GM23248 (cell line): ENCODE data around the gene NINL. TPM values are rescaled to one million over a fixed set of nuclear protein-coding genes. Genes with fewer than 3 reads are reported as not detected.
"Not testable (repeated sequence)": the region's sequence is repeated elsewhere in the genome, so short reads cannot be mapped to it uniquely, and the experiment has no call there.

Source experiments
- DNase-seq: peaks from one replicate; pipeline ENCODE4 v3.0.0-alpha.2; 2015
- H2AFZ ChIP-seq: fragments of 200-600 bp; sonication (generic); 2 replicates; pipeline ENCODE4 v1.6.1; 2016; ENCODE audit warnings: antibody characterized with exemption
- H3F3A ChIP-seq: fragments of 200-600 bp; sonication (generic); 2 replicates; pipeline ENCODE4 v1.6.1; 2016; ENCODE audit warnings: mild to moderate bottlenecking, antibody characterized with exemption, mixed run types; ENCODE audit not compliant: insufficient read depth
- H3K27ac ChIP-seq: fragments of 200-600 bp; sonication (generic); 2 replicates; pipeline ENCODE4 v1.5.1; 2016; ENCODE audit warnings: mild to moderate bottlenecking
- H3K27me3 ChIP-seq: fragments of 200-600 bp; sonication (generic); replicated peaks from 2 replicates; pipeline ENCODE4 v1.6.1; 2016; ENCODE audit warnings: mild to moderate bottlenecking; ENCODE audit not compliant: insufficient read depth
- H3K36me3 ChIP-seq: fragments of 200-600 bp; sonication (generic); 2 replicates; pipeline ENCODE4 v1.6.1; 2016; ENCODE audit warnings: low read depth, mild to moderate bottlenecking
- H3K4me1 ChIP-seq: fragments of 200-600 bp; sonication (generic); 2 replicates; pipeline ENCODE4 v1.6.1; 2016; ENCODE audit warnings: mild to moderate bottlenecking; ENCODE audit not compliant: insufficient read depth
- H3K4me2 ChIP-seq: fragments of 200-600 bp; sonication (generic); one replicate; pipeline ENCODE4 v1.6.1; 2016; ENCODE audit warnings: mild to moderate bottlenecking; ENCODE audit not compliant: unreplicated experiment
- H3K4me3 ChIP-seq: fragments of 200-600 bp; sonication (generic); 2 replicates; pipeline ENCODE4 v1.5.1; 2016; ENCODE audit warnings: mild to moderate bottlenecking
- H3K79me2 ChIP-seq: fragments of 200-600 bp; sonication (generic); 2 replicates; pipeline ENCODE4 v1.6.1; 2016; ENCODE audit warnings: mild to moderate bottlenecking; ENCODE audit not compliant: insufficient read depth
- H3K9ac ChIP-seq: fragments of 200-600 bp; sonication (generic); 2 replicates; pipeline ENCODE4 v1.6.1; 2016; ENCODE audit warnings: mild to moderate bottlenecking
- H3K9me2 ChIP-seq: fragments of 200-600 bp; sonication (generic); 2 replicates; pipeline ENCODE4 v1.6.1; 2016; ENCODE audit warnings: mixed run types, mild to moderate bottlenecking, moderate library complexity; ENCODE audit not compliant: insufficient read depth
- H3K9me3 ChIP-seq: fragments of 200-600 bp; sonication (generic); one replicate; pipeline ENCODE4 v1.6.1; 2017; ENCODE audit warnings: low read depth
- H4K20me1 ChIP-seq: fragments of 200-600 bp; sonication (generic); 2 replicates; pipeline ENCODE4 v1.6.0; 2016; ENCODE audit not compliant: insufficient read depth
- EZH2 ChIP-seq: fragments of 200-600 bp; sonication (generic); IDR thresholded peaks from 2 replicates; pipeline ENCODE4 v1.6.1; 2018; ENCODE audit warnings: antibody characterized with exemption, mild to moderate bottlenecking; ENCODE audit not compliant: insufficient read depth, poor library complexity, severe bottlenecking
- EZH2phosphoT487 ChIP-seq: fragments of 200-600 bp; sonication (generic); IDR thresholded peaks from 2 replicates; pipeline ENCODE4 v1.6.1; 2018; ENCODE audit warnings: antibody characterized with exemption, moderate library complexity, mild to moderate bottlenecking, low read depth; ENCODE audit not compliant: insufficient read depth
- WGBS, 2 experiments: methylation state at CpG; one replicate each; pipeline ENCODE4 v1.1.6; 2015 to 2017; ENCODE audit warnings: low lambda C conversion rate in 2 of 2, low coverage in 1 of 2; ENCODE audit errors: missing lambda C conversion rate in 2 of 2; 5-methylcytosine and 5-hydroxymethylcytosine counted together
- in situ Hi-C: fragments of 300-500 bp; cut with MboI; formaldehyde crosslinking; loops from 2 replicates; pipeline ENCODE4 v1.15.0; 2020
- polyA plus RNA-seq: library from polyadenylated mRNA; unstranded; fragments of >200 nt; fragmentation: Nextera tagmentation; extraction: Ambion mirVana; gene quantifications from 2 replicates; pipeline ENCODE4 v1.2.1, GENCODE V29; 2016
- total RNA-seq: library from RNA; depleted of rRNA; stranded (reverse); fragments of >200 nt; shearing (Covaris generic); gene quantifications from 2 replicates; pipeline ENCODE4 v1.2.3, GENCODE V29; 2014

Gene NINL
- total and polyA plus RNA-seq, 2 experiments from 2014 or later, result 1.9 to 3.4 TPM

GRCh38 chr20:25507385-25508082 is 77.8 kb downstream of the NINL start:
- Histone ChIP-seq H3K27me3 (no peaks in the 10 kb centered on the region), H3K4me3 (no peak overlapping the region), H3K4me2 (peak overlapping the region; percentile 15), H3K4me1 (peaks cover 7% of the 10 kb centered on the region; the same call in 1 of the 2 replicates), H3F3A (no peaks in the 10 kb centered on the region), H3K79me2 (no peaks in the 10 kb centered on the region), H4K20me1 (no peaks in the 10 kb centered on the region), H2AFZ (no peak overlapping the region), H3K9ac (no peak overlapping the region), H3K27ac (peak overlapping the region; percentile 8; the same call in 1 of the 2 replicates), H3K9me3 (no peaks in the 10 kb centered on the region), H3K36me3 (no peaks in the 10 kb centered on the region; the same call in 1 of the 2 replicates), H3K9me2 (no peaks in the 10 kb centered on the region)
- DNase-seq, result no peak
- in situ Hi-C loops, result loop anchor here (25.0 kb wide), 2 partner anchors 355 to 520 kb away; partner anchors contain the start of gene APMAP
- TF ChIP-seq EZH2 (no peak), EZH2phosphoT487 (no peak)
- WGBS, 2 experiments, result 85 to 88% methylated on average over 8 of the region's 8 CpGs

GRCh38 chr20:25504366-25505135 is 80.8 kb downstream of the NINL start:
- H2AFZ ChIP-seq, result no peak overlapping the region
- no peak overlapping the region for H3K4me2 ChIP-seq
- no peaks in the 10 kb centered on the region for H4K20me1 ChIP-seq
- no peaks in the 10 kb centered on the region for H3K79me2 ChIP-seq
- no peak overlapping the region for H3K4me3 ChIP-seq
- H3K27ac ChIP-seq, result no peak overlapping the region
- peaks cover 7% of the 10 kb centered on the region; the same call in 1 of the 2 replicates for H3K4me1 ChIP-seq
- no peaks in the 10 kb centered on the region for H3K9me3 ChIP-seq
- no peaks in the 10 kb centered on the region for H3K9me2 ChIP-seq
- H3K27me3 ChIP-seq, result no peaks in the 10 kb centered on the region
- 98% methylated on average over 14 to 15 of the region's 15 CpGs for WGBS, 2 experiments
- no peak for TF ChIP-seq EZH2phosphoT487
- TF ChIP-seq EZH2, result no peak
- no peak overlapping the region for H3K9ac ChIP-seq
- H3K36me3 ChIP-seq, result no peaks in the 10 kb centered on the region; the same call in 1 of the 2 replicates
- in situ Hi-C loops, result loop anchor here (25.0 kb wide), 2 partner anchors 358 to 517 kb away; partner anchors contain the start of gene APMAP
- no peak for DNase-seq
- no peaks in the 10 kb centered on the region for H3F3A ChIP-seq

- WGBS, 2 experiments, result 87 to 91% methylated on average over 12 of the region's 12 CpGs
Observed at GRCh38 chr20:25503936-25504335, 81.4 kb downstream of the NINL start.

GRCh38 chr20:25503051-25503639 is 82.2 kb downstream of the NINL start:
- not testable (repeated sequence) for H3F3A ChIP-seq, H3K9me3 ChIP-seq, H3K27ac ChIP-seq, H3K4me2 ChIP-seq, H3K9ac ChIP-seq, DNase-seq, H3K36me3 ChIP-seq, H3K79me2 ChIP-seq, H3K27me3 ChIP-seq, H2AFZ ChIP-seq, H3K4me1 ChIP-seq, H4K20me1 ChIP-seq, H3K4me3 ChIP-seq, H3K9me2 ChIP-seq
- in situ Hi-C loops, result loop anchor here (25.0 kb wide), 2 partner anchors 359 to 516 kb away; partner anchors contain the start of gene APMAP
- 79 to 100% methylated on average over 4 to 6 of the region's 6 CpGs for WGBS, 2 experiments

More at GRCh38 chr20:25503936-25504335, 81.4 kb downstream of the NINL start:
- Histone ChIP-seq H3K27ac (no peak overlapping the region), H3K4me1 (peaks cover 7% of the 10 kb centered on the region; the same call in 1 of the 2 replicates), H3K4me2 (no peak overlapping the region), H3K4me3 (no peak overlapping the region), H3F3A (no peaks in the 10 kb centered on the region), H3K9me3 (no peaks in the 10 kb centered on the region), H3K9ac (no peak overlapping the region), H3K9me2 (no peaks in the 10 kb centered on the region), H3K27me3 (no peaks in the 10 kb centered on the region), H4K20me1 (no peaks in the 10 kb centered on the region), H2AFZ (no peak overlapping the region), H3K36me3 (no peaks in the 10 kb centered on the region; the same call in 1 of the 2 replicates), H3K79me2 (no peaks in the 10 kb centered on the region)
- in situ Hi-C loops, result loop anchor here (25.0 kb wide), 2 partner anchors 358 to 517 kb away; partner anchors contain the start of gene APMAP
- TF ChIP-seq EZH2phosphoT487 (no peak), EZH2 (no peak)
- DNase-seq, result no peak
